ENCODE measurements around the gene OR5H2.

- TF ChIP-seq, protein P1, sequence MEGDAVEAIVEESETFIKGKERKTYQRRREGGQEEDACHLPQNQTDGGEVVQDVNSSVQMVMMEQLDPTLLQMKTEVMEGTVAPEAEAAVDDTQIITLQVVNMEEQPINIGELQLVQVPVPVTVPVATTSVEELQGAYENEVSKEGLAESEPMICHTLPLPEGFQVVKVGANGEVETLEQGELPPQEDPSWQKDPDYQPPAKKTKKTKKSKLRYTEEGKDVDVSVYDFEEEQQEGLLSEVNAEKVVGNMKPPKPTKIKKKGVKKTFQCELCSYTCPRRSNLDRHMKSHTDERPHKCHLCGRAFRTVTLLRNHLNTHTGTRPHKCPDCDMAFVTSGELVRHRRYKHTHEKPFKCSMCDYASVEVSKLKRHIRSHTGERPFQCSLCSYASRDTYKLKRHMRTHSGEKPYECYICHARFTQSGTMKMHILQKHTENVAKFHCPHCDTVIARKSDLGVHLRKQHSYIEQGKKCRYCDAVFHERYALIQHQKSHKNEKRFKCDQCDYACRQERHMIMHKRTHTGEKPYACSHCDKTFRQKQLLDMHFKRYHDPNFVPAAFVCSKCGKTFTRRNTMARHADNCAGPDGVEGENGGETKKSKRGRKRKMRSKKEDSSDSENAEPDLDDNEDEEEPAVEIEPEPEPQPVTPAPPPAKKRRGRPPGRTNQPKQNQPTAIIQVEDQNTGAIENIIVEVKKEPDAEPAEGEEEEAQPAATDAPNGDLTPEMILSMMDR (IDR thresholded peaks at IDR 0.05): no peak
- TF ChIP-seq POLR2A (IDR thresholded peaks at IDR 0.05; ENCODE audit: low read depth): no peak
These were observed 40.4 kb downstream of the OR5H2 start for GRCh38 chr3:98322686-98323085.

All from esophagus muscularis mucosa (tissue), 3 donors.